Neuron (in vitro differentiated cells): ENCODE results near the gene ZSWIM7.
"Not testable (repeated sequence)": the region's sequence is repeated elsewhere in the genome, so short reads cannot be mapped to it uniquely, and the experiment has no call there.

Source experiments
- H2AFZ ChIP-seq: one replicate; pipeline ENCODE4 v1.6.1; 2013; ENCODE audit warnings: low read depth, mild to moderate bottlenecking, inconsistent platforms, low read length, moderate library complexity
- H3K27me3 ChIP-seq: one replicate; pipeline ENCODE4 v1.6.1; 2013; ENCODE audit warnings: low read length; ENCODE audit not compliant: insufficient read depth
- H3K36me3 ChIP-seq: one replicate; pipeline ENCODE4 v1.6.1; 2013; ENCODE audit warnings: low read length; ENCODE audit not compliant: insufficient read depth
- H3K4me1 ChIP-seq: one replicate; pipeline ENCODE4 v1.6.1; 2013; ENCODE audit warnings: low read length; ENCODE audit not compliant: insufficient read depth
- H3K4me3 ChIP-seq: 2 replicates; pipeline ENCODE4 v1.5.1; 2013; ENCODE audit warnings: mild to moderate bottlenecking, low read length, moderate library complexity
- H3K9me3 ChIP-seq: one replicate; pipeline ENCODE4 v1.6.1; 2013; ENCODE audit warnings: low read length

The ZSWIM7 gene

GRCh38 chr17:15946611-15947120 lies 52.8 kb downstream of the ZSWIM7 start:
- H3K4me1 ChIP-seq: no peaks in the 10 kb centered on the region
- H3K9me3 ChIP-seq: peaks cover 3% of the 10 kb centered on the region
- no peak overlapping the region for H3K4me3 ChIP-seq
- H3K27me3 ChIP-seq: peaks cover 36% of the 10 kb centered on the region
- H3K36me3 ChIP-seq: no peaks in the 10 kb centered on the region
- no peak overlapping the region for H2AFZ ChIP-seq

GRCh38 chr17:15945527-15946191 lies 53.8 kb downstream of the ZSWIM7 start:
- H3K4me1 ChIP-seq: no peaks in the 10 kb centered on the region
- H3K36me3 ChIP-seq: no peaks in the 10 kb centered on the region
- peaks cover 36% of the 10 kb centered on the region for H3K27me3 ChIP-seq
- peak overlapping the region; percentile 99 for H2AFZ ChIP-seq
- peaks cover 3% of the 10 kb centered on the region for H3K9me3 ChIP-seq
- peak overlapping the region; percentile 60 for H3K4me3 ChIP-seq

DNA sequence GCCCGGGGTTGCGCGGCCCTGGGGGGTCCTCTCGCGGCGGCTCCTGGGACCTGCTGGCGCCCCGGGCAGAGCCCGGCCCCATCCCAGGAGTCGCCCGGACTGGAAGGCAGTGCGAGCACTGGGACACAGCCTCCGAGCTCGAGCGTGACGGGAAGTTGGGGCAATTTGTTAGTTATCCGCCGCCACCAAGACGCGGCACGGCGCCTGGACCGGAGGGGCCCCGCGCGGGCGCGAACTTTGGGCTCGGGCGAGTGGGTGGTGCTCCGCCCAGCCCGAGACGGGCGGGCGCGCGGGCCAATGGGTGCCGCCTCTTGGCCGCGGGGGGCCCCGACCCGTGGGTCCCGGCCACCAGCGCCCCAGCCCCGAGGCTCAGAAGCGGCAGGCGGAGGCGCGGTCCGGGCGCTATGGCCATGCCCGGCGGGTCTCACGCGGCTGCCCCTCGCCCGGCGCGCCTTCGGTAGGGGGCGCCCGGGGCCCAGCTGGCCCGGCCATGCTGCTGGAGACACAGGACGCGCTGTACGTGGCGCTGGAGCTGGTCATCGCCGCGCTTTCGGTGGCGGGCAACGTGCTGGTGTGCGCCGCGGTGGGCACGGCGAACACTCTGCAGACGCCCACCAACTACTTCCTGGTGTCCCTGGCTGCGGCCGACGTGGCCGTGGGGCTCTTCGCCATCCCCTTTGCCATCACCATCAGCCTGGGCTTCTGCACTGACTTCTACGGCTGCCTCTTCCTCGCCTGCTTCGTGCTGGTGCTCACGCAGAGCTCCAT lies 54.6 kb downstream of the ZSWIM7 start, which contains the start of gene ADORA2B:
TSS of gene ADORA2B (plus strand) at position 372 of the 768 bp plus-strand sequence. CDS start at position 491, 119 bp downstream.
- Histone ChIP-seq H3K9me3 (peaks cover 3% of the 10 kb centered on the region), H3K4me1 (no peaks in the 10 kb centered on the region), H2AFZ (peak within 1 kb of the TSS; percentile 99), H3K36me3 (no peaks in the 10 kb centered on the region), H3K27me3 (peaks cover 36% of the 10 kb centered on the region), H3K4me3 (peak within 1 kb of the TSS; percentile 60)

DNA sequence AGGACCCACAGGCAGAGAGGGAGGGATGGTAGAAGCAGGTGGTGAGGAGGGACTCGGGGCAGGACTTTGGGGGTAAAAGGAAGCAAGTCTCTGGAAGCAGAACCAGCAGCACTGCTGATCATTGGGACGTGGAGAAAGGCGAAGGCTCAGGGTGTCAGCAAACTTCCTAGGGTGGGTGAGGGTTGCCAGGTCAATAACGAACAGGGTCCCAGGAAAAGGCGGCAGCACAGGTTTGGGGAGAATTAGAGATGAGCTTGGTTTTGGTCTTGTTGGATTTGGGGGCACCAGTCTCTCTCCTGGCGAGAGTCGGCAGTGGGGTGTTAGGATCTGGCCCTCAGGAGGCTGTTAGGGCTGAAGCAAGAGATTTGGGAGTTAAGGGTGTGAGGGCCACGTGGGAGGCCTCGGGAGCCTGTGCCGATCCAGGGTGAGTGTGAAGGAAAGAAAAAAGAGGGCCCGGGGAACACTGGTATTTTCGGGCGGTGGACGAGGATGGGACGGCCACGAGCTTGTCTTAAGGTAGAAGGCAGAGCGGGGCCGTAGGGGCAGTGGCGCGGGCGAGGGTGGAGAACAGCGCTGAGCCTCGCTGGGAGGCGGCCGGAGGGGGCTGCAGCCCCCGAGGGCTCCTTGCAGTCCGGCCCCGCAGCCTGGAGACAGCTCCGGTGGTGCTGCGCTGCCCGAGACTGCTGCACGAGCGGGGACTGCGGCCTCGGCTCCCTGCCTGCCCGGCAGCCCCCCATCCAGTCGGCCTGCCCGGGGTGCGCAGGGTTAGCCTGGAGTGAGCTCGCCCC lies 55.3 kb downstream of the ZSWIM7 start:
- Histone ChIP-seq H3K4me1 (no peaks in the 10 kb centered on the region), H3K4me3 (peak overlapping the region; percentile 60), H3K9me3 (peaks cover 3% of the 10 kb centered on the region), H3K36me3 (no peaks in the 10 kb centered on the region), H2AFZ (peak overlapping the region; percentile 99), H3K27me3 (peaks cover 36% of the 10 kb centered on the region)

DNA sequence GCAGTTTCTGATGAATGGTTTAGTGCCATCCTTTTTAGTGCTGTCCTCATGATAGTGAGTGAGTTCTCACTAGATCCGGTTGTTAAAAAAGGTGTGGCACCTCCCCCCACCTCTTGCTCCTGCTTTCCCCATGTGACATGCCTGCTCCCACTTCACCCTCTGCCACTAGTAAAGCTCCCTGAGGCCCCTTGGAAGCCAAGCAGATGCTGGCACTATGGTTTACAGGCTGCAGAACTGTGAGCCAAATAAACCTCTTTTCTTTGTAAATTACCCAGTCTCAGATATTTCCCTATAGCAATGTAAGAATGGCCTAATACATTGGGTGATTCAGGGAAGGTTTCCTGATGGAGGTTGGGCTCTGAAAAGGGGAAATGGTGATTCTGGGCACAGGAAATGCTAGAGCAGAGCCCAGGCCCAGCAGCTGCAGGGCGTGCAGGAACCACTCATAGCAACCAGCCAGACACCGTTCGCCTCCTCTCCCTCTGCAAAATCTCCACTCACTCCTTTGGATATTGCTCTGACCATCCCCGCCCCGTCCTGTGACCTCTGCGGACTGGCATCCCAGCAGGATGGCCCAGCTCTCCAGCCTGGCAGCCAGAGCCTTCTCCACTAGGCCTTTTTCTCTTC lies 57.2 kb downstream of the ZSWIM7 start:
- Histone ChIP-seq H3K36me3 (no peaks in the 10 kb centered on the region), H3K4me1 (no peaks in the 10 kb centered on the region), H3K9me3 (peaks cover 3% of the 10 kb centered on the region), H2AFZ (no peak overlapping the region), H3K4me3 (no peak overlapping the region), H3K27me3 (peaks cover 34% of the 10 kb centered on the region)

GRCh38 chr17:15941781-15942180 lies 57.7 kb downstream of the ZSWIM7 start:
- peaks cover 28% of the 10 kb centered on the region for H3K27me3 ChIP-seq
- H3K4me1 ChIP-seq: no peaks in the 10 kb centered on the region
- H3K36me3 ChIP-seq: no peaks in the 10 kb centered on the region
- no peak overlapping the region for H2AFZ ChIP-seq
- H3K9me3 ChIP-seq: peaks cover under 1% of the 10 kb centered on the region
- H3K4me3 ChIP-seq: no peak overlapping the region

DNA sequence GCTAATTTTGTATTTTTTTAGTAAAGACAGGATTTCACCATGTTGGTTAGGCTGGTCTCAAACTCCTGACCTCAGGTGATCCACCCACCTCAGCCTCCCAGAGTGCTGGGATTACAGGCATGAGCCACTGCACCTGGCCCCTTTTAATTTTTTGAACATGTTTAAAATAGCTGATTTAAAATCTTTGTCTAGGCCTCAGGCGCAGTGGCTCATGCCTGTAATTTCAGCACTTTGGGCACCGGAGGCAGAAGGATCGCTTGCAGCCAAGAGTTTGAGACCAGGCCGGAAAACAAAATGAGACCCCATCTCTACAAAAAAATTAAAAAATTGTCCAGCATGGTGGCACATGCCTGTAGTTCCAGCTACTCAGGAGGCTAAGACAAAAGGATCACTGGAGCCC lies 63.0 kb downstream of the ZSWIM7 start:
- H3K36me3 ChIP-seq, H3K4me1 ChIP-seq, H3K4me3 ChIP-seq, H3K27me3 ChIP-seq, H2AFZ ChIP-seq, H3K9me3 ChIP-seq: not testable (repeated sequence)

- peaks cover 1% of the 10 kb centered on the region for H3K9me3 ChIP-seq
- H3K27me3 ChIP-seq: peaks cover 3% of the 10 kb centered on the region
- no peak overlapping the region for H2AFZ ChIP-seq
- H3K4me3 ChIP-seq: no peak overlapping the region
- H3K36me3 ChIP-seq: no peaks in the 10 kb centered on the region
- no peaks in the 10 kb centered on the region for H3K4me1 ChIP-seq
Measured at GRCh38 chr17:15935891-15936290, 63.6 kb downstream of the ZSWIM7 start.

GRCh38 chr17:15934866-15935265 lies 64.6 kb downstream of the ZSWIM7 start:
- Histone ChIP-seq H3K36me3 (no peaks in the 10 kb centered on the region), H3K9me3 (peaks cover 1% of the 10 kb centered on the region), H3K27me3 (peaks cover 3% of the 10 kb centered on the region), H3K4me3 (no peak overlapping the region), H2AFZ (no peak overlapping the region), H3K4me1 (no peaks in the 10 kb centered on the region)

DNA sequence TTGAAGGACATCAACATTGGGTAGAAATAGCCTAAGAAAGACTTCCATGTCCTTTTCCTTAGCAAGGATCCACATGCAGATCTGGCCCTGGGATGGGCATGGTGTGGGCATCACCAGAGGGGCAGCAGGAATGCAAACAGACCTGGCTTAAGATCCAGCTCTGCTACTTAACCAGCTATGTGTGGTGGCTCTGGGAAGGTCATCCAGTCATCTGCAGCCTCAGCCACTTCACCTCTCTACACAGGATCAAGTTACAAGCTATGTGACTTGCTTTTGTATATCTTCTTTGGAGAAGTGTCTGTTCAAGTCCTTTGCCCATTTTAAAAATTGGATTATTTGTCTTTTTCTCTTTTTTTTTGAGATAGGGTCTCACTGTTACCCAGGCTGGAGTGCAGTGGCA lies 68.1 kb downstream of the ZSWIM7 start:
- Histone ChIP-seq H3K4me1 (no peaks in the 10 kb centered on the region), H3K4me3 (no peak overlapping the region)

DNA sequence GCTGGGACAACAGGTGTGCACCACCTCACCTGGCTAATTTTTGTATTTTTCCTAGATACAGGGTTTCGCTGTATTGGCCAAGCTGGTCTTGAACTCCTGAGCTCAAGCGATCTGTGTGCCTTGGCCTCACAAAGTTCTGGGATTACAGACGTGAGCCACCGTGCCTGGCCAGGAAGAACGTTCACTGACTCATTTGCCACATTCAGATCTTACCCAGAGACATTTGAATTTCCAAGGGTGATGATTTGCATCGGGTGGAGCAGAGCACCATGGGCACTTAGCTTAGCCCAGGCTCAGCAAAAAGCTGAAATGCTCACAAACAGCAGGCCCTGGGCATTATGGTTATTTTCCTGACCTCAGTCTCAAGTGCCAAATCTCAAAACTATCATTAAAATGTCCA lies 69.1 kb downstream of the ZSWIM7 start:
- Histone ChIP-seq H3K4me3 (no peak overlapping the region), H3K27me3 (peaks cover 3% of the 10 kb centered on the region), H3K4me1 (no peaks in the 10 kb centered on the region), H2AFZ (no peak overlapping the region), H3K36me3 (no peaks in the 10 kb centered on the region), H3K9me3 (peaks cover 1% of the 10 kb centered on the region)

More for the DNA sequence above, 68.1 kb downstream of the ZSWIM7 start:
- peaks cover 3% of the 10 kb centered on the region for H3K27me3 ChIP-seq
- no peak overlapping the region for H2AFZ ChIP-seq
- H3K36me3 ChIP-seq: no peaks in the 10 kb centered on the region
- H3K9me3 ChIP-seq: peaks cover 1% of the 10 kb centered on the region

- H3K4me1 ChIP-seq: no peaks in the 10 kb centered on the region
Measured at GRCh38 chr17:15929941-15930340, 69.6 kb downstream of the ZSWIM7 start.

More at GRCh38 chr17:15929941-15930340, 69.6 kb downstream of the ZSWIM7 start:
- Histone ChIP-seq H3K27me3 (peaks cover 3% of the 10 kb centered on the region), H2AFZ (no peak overlapping the region), H3K4me3 (no peak overlapping the region), H3K36me3 (no peaks in the 10 kb centered on the region), H3K9me3 (peaks cover 1% of the 10 kb centered on the region)
